Measurements from ENCODE around the gene OPTN. TPM values are rescaled to one million over a fixed set of nuclear protein-coding genes. Genes with fewer than 3 reads are reported as not detected.

Gene OPTN
- total and polyA plus RNA-seq, 10 of the 15 experiments (the other 5 are each of a cell fraction or from before 2014, with no cell fraction given) = 15.2 to 42.4 (median 25.5) TPM

DNA sequence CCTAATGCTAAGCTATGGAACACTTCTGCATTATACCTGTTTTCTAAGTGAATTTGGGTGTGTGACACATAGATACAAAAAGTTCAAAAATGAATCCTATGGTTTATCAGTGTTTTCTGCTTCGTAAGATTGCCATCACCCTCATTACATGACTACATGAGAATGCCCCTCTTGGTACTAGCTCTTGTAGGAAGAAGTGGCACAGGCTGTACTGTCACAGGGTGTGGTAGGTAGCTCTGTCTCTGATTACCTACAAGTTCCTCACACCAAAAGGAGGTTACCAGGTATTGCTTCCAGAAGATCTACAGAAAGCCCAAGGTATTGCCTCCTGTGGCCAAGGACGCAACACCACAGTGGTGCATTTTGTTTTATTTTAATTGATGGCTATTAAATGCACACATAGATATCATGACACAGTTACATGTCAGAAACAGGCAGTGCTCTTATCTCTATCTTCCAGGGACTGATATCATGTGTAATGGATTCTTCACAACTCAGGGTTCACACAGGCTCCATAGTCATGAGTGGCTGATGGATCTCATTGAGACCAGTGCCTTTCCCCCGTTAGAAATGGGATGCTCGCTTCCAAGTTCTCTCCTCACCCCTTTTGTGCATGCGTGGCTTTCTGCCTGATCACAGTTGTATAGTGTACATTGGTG is 6.6 kb downstream of the OPTN start:
- H3K4me3 ChIP-seq = no peak overlapping the region
- no peak for FAIRE-seq
- H3K27me3 ChIP-seq (replicated peaks in 1 of 2; ENCODE audit: control insufficient read depth in 2 of 2, insufficient read depth in 2 of 2, low read length in 1 of 2) = no peaks in the 10 kb centered on the region
- H3K79me2 ChIP-seq (ENCODE audit: control insufficient read depth, insufficient read depth, low read length) = peaks cover 13% of the 10 kb centered on the region
- BruUV-seq (replicated peaks) = no TSS peak
- peaks cover 8% of the 10 kb centered on the region for H3K4me1 ChIP-seq (ENCODE audit: control insufficient read depth, insufficient read depth, low read length)
- intact Hi-C loops (cut with micrococcal nuclease; ENCODE audit: unreplicated experiment) (no loop called here), in situ Hi-C loops (cut with MboI) (no loop called here)
- 89% methylated on average over 5 of the region's 5 CpGs for WGBS (ENCODE audit: insufficient coverage, insufficient replicate concordance, low lambda C conversion rate, missing lambda C conversion rate)
- H3K27ac ChIP-seq (ENCODE audit: control insufficient read depth, insufficient read depth) = no peak overlapping the region
- no peaks in the 10 kb centered on the region for H3K9me3 ChIP-seq (replicated peaks; ENCODE audit: control insufficient read depth, insufficient read depth, low read length)
- no peak for TF ChIP-seq PBX3 (IDR thresholded peaks at IDR 0.05; ENCODE audit: insufficient replicate concordance, low read depth, low read length)
- no peak for TF ChIP-seq SP1 (IDR thresholded peaks at IDR 0.05; ENCODE audit: low read depth, low read length)
- TF ChIP-seq RFX5 (IDR thresholded peaks at IDR 0.05; ENCODE audit: low read depth, low read length) = no peak
- RAD21 ChIA-PET (ENCODE audit: unreplicated experiment) = no interaction called here
- SMC1A ChIA-PET (ENCODE audit: uncharacterized antibody, unreplicated experiment) = interaction anchor here (0.5 kb wide), 1 partner anchor 1188 kb away, joined by 3 read pairs; no protein-coding TSS in a partner anchor
- CTCF ChIA-PET = no interaction called here
- no peak for DNase-seq (ENCODE audit: low read depth, low spot score)
- H4K20me1 ChIP-seq (ENCODE audit: control insufficient read depth, insufficient read depth) = no peaks in the 10 kb centered on the region
- H3K4me2 ChIP-seq (ENCODE audit: control insufficient read depth, insufficient read depth) = no peak overlapping the region
- POLR2A ChIA-PET = no interaction called here
- H3K36me3 ChIP-seq (ENCODE audit: control insufficient read depth in 2 of 2, insufficient read depth in 2 of 2, low read length in 1 of 2) = no peaks in the 10 kb centered on the region; a peak in 1 of 4 replicates
- ATAC-seq = no peak
- H3K9ac ChIP-seq (ENCODE audit: control insufficient read depth, insufficient read depth, low read length) = no peak overlapping the region
- no peak overlapping the region for H2AFZ ChIP-seq (ENCODE audit: control insufficient read depth, low read depth, low read length)

- Histone ChIP-seq H3K9ac (ENCODE audit: control insufficient read depth, insufficient read depth, low read length) (no peak overlapping the region), H3K27me3 (replicated peaks in 1 of 2; ENCODE audit: control insufficient read depth in 2 of 2, insufficient read depth in 2 of 2, low read length in 1 of 2) (no peaks in the 10 kb centered on the region), H3K27ac (ENCODE audit: control insufficient read depth, insufficient read depth) (no peak overlapping the region), H3K4me1 (ENCODE audit: control insufficient read depth, insufficient read depth, low read length) (no peaks in the 10 kb centered on the region), H4K20me1 (ENCODE audit: control insufficient read depth, insufficient read depth) (no peaks in the 10 kb centered on the region), H3K79me2 (ENCODE audit: control insufficient read depth, insufficient read depth, low read length) (no peaks in the 10 kb centered on the region), H3K4me3 (no peak overlapping the region), H3K9me3 (replicated peaks; ENCODE audit: control insufficient read depth, insufficient read depth, low read length) (no peaks in the 10 kb centered on the region), H3K36me3 (ENCODE audit: control insufficient read depth in 2 of 2, insufficient read depth in 2 of 2, low read length in 1 of 2) (peaks cover 0 to 2% of the 10 kb centered on the region in 2 experiments; a peak in 2 of 4 replicates), H2AFZ (ENCODE audit: control insufficient read depth, low read depth, low read length) (no peak overlapping the region), H3K4me2 (ENCODE audit: control insufficient read depth, insufficient read depth) (no peak overlapping the region)
- ATAC-seq = no peak
- RAD21 ChIA-PET (ENCODE audit: unreplicated experiment) = no interaction called here
- TF ChIP-seq ZBED1 (IDR thresholded peaks at IDR 0.05; ENCODE audit: borderline replicate concordance) (no peak), NKRF (conservative IDR thresholded peaks at IDR 0.05) (no peak)
- intact Hi-C loops (cut with micrococcal nuclease; ENCODE audit: unreplicated experiment) (no loop called here), in situ Hi-C loops (cut with MboI) (no loop called here)
- CTCF ChIA-PET = no interaction called here
- 64% methylated on average over 3 of the region's 3 CpGs for WGBS (ENCODE audit: insufficient coverage, insufficient replicate concordance, low lambda C conversion rate, missing lambda C conversion rate)
- no peak for DNase-seq (ENCODE audit: low read depth, low spot score)
- POLR2A ChIA-PET = no interaction called here
- no peak for FAIRE-seq
- SMC1A ChIA-PET (ENCODE audit: uncharacterized antibody, unreplicated experiment) = no interaction called here
- BruUV-seq (replicated peaks) = no TSS peak
Observed at GRCh38 chr10:13110908-13111307, 10.9 kb downstream of the OPTN start.
